GM23248 (cell line): Measurements from ENCODE around the gene OR2C3.

Experiments used
- EZH2 ChIP-seq: fragments of 200-600 bp; sonication (generic); IDR thresholded peaks from 2 replicates; pipeline ENCODE4 v1.6.1; 2018; ENCODE audit warnings: antibody characterized with exemption, mild to moderate bottlenecking; ENCODE audit not compliant: insufficient read depth, poor library complexity, severe bottlenecking
- EZH2phosphoT487 ChIP-seq: fragments of 200-600 bp; sonication (generic); IDR thresholded peaks from 2 replicates; pipeline ENCODE4 v1.6.1; 2018; ENCODE audit warnings: antibody characterized with exemption, moderate library complexity, mild to moderate bottlenecking, low read depth; ENCODE audit not compliant: insufficient read depth

DNA sequence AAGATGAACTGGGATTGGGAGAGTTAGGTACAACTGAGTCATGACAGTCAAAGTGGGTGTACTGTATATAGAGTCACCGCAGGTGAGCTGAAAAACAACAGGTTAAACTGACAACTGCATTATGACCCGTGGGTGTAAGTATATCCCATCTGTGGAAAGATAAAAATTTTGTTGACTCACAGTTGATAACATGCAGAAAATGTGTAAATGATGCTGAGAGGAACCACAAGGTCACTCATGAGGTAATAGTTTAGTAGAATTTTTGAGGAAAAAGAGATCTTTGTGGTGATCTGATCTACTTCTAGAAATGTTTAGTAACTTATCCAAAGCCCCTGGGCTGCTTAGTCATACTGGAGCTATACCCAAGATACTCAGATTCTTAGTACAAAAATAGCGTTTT lies 838 bp downstream of the OR2C3 start:
- no peak for TF ChIP-seq EZH2phosphoT487
- no peak for TF ChIP-seq EZH2
